T-helper 2 cell treated with Interferon-gamma antibody and Interleukin-4, amounts not matched to agents 100 ng/mL and 5 ng/mL, for 36 hours (primary cell): ENCODE measurements around the gene BIRC2. TPM values are rescaled to one million over a fixed set of nuclear protein-coding genes. Genes with fewer than 3 reads are reported as not detected.
"Not testable (repeated sequence)": the region's sequence is repeated elsewhere in the genome, so short reads cannot be mapped to it uniquely, and the experiment has no call there.

Experiments
- intact Hi-C: fragments of 100-400 bp; cut with micrococcal nuclease; formaldehyde crosslinking; loops from one replicate; pipeline ENCODE4 v1.15.1; 2023
- total RNA-seq: library from RNA; stranded (reverse); gene quantifications from 2 replicates; pipeline ENCODE4 v1.2.3, GENCODE V29; 2022

The BIRC2 gene
- total RNA-seq, 1 donor from 2014 or later: 28.2 TPM

- intact Hi-C loops: loop anchor here (1.0 kb wide), 1 partner anchor 9 kb away; no protein-coding TSS in a partner anchor
Observed at GRCh38 chr11:102368472-102368871, 21.5 kb downstream of the BIRC2 start.

DNA sequence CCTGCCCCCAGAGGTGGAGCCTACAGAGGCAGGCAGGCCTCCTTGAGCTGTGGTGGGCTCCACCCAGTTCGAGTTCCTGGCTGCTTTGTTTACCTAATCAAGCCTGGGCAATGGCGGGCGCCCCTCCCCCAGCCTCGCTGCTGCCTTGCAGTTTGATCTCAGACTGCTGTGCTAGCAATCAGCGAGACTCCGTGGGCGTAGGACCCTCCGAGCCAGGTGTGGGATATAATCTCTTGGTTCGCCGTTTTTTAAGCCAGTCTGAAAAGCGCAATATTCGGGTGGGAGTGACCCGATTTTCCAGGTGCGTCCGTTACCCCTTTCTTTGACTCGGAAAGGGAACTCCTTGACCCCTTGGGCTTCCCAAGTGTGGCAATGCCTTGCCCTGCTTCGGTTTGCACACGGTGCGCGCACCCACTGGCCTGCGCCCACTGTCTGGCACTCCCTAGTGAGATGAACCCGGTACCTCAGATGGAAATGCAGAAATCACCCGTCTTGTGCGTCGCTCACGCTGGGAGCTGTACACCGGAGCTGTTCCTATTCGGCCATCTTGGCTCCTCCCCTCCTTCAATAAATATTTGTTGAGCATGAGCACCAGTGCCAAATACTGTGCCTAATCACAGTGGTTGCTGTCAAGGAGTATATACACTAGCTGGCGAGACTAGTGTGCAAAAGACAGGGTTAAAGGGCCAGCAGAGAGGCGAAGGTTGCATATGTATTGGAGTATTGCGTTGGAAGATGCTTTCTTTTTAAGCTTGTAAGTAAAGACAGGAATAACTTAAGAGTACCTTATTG, 27.8 kb downstream of the BIRC2 start:
- intact Hi-C loops: not testable (repeated sequence)

DNA sequence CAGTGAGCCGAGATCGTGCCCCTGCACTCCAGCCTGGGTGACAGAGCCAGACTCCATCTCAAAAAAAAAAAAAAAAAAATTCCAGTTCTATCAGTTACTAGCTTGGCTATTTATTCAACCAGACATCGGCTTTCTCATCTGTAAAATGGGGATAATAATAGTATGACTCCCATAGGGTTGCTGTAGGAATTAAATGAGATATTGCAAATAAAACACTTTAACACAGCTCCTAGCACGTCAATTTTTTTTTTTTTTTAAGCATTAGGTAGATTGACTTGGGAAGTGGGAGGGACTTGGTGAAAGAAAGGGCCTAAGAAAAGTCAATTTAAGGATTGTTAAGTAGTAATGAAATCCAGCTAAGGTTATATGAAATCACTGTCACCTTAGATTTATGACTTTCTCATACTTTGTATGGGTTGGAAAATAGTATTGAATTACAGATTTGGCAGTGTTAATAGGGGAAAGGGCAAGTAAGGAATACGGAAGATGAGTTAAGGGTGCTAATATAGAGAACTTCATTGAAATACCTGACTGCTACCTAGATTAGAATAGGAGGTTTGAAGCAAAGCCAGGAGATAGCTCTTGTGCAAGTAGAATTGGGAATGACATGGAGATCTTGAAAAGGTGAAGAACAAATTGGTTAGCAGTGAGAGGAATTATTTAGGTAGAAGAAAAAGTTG, 28.8 kb downstream of the BIRC2 start:
- intact Hi-C loops: no loop called here

- intact Hi-C loops: no loop called here
Observed at GRCh38 chr11:102377891-102378290, 30.9 kb downstream of the BIRC2 start.

- intact Hi-C loops: no loop called here
Observed at GRCh38 chr11:102378818-102379217, 31.8 kb downstream of the BIRC2 start.

DNA sequence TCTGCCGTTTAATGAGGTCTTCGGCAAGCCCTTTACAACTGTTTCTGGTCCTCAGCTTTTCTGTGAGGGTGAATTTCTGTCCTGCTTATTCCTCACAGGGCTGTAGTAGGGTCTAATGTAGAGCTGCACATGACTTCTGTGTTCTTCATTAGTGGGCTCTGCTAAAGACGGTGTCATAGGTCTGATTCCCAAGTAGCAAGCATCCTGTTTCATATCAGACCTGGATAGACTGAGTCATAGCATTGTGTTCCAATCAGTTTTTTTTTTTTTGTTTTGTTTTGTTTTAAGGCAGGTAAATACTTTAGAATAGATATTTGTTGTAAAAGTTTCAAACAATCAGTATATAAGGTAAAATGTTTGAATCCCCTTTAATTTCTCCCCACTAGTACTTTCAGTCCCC, 35.4 kb downstream of the BIRC2 start:
- intact Hi-C loops: no loop called here

DNA sequence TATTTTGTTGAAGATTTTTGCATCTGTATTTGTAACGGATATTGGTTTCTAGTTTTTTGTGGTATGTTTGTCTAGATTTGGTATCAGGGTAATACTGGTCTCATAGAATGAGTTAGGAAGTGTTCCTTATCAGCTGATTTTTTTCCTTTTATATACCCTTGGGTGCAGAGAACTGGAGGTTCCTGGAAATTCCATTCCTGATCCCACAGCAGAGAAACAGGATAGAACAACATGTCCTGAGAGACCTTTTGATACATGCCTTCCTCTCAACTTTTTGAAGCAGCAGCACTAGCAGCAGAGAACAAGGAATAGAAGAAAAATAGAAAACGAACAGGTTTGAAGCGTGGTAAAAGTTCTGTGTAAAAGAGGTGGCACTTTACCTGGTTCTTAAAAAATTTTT, 36.8 kb downstream of the BIRC2 start:
- intact Hi-C loops: no loop called here

- intact Hi-C loops: no loop called here
Observed at GRCh38 chr11:102384419-102385079, 37.5 kb downstream of the BIRC2 start.

DNA sequence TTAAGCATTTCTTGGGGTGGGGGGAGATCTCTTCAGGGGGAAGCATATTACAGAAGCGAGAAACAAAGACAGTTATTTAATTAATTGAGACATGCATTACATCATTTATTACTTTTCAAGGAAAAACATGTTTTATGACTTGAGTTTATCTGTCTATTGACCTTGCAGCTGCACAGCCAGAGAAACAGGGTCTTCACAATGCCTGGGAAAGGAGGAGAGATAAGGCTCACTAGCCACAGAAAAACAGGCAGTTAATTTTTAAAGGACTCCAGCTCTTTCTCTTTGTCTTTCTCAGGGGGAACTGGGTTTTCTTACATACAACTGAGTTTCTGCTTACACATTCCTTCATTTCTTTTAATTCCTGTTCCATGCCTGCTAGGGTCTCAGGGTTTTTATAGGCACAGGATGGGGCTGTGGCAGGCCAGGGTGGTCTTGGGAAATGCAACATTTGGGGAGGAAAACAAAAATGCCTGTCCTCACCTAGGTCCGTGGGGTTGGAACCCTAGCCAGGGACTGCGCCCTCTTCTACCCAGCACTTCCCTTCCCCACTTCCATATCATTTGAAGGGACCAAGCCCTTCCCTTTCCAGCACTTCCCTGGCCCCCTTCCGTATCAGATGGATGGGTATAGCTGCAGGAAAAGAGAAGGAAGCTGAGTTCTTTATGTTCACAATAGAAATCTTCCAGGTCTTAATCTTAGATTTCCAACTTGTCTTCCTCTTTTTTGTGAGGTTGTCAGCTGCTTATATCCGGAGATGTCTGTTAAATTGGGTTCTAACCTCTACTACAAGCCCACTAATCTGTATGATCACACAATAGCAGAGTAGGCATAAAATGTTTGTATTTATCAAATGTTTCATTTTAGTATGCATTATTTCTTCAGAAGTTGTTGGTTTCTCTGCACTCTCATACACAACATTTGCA, 38.3 kb downstream of the BIRC2 start:
- intact Hi-C loops: no loop called here

DNA sequence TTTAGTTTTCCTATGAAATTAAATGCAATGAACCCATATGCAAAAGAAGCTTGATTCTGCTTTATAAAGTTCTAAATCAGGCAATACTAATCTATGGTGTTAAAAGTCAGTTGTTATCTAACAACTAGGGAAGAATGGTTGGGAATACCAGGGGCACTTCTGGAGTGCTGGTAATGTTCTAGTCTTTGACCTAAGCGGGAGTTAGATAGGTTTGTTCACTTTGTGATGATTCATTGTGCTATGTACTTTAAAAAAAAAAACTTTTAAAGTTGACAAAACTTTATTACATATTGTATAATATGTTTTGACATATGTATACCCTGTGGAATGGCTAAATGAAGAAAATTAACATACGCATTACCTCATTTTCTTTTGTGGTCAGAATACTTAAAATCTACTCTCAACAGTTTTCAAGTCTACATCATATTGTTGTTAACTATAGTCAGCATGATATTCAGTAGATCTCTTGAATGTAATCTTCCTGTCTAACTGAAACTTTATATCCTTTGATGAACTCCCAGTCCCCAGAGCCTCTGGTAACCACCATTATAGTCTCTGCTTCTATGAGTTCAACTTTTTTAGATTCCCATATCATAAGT, 39.2 kb downstream of the BIRC2 start:
- intact Hi-C loops: no loop called here

- intact Hi-C loops: no loop called here
Observed at GRCh38 chr11:102387043-102387781, 40.2 kb downstream of the BIRC2 start.

GRCh38 chr11:102389253-102389652, 42.2 kb downstream of the BIRC2 start:
- intact Hi-C loops: no loop called here

DNA sequence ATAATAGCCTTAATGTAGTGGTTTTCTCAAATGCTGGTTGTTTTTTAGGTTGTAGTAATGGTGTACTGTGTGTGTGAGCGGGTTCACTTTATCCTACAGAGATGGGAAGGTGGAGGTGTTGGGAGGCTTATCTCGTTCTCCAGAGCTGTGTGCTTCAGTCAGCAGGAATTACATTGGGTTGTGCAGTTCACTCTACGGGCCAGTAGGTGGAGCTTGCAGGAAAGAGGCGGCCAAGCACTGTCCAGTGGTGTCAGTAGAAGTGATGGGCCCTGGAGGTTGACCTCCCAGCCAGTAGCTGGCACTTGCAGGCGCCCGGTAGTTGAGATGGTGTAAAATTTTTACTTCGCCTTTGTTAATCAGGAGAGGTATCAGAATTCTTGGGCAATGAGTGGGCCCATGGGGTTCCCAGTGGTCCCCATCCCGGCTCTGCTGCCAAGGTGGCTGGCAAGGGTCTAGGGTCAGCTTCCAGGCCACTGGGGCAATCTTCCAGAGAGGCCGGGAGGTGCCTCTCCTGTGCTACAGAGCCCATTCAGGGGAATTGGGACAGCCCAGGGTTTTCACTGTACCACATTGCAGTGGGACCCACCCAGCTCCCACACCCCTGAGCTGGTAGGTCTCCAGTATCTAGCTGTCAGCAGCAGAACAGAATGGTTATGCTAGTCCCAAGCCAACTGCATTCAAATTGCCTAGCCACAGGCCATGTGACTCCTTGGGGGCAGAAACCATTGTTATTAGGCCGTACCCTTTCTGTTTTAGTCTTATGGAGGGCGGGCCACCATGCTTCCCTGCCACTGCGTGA, 43.9 kb downstream of the BIRC2 start:
- intact Hi-C loops: loop anchor here (1.0 to 2.0 kb wide), 3 partner anchors 62 to 222 kb away; partner anchors contain the start of gene TMEM123

DNA sequence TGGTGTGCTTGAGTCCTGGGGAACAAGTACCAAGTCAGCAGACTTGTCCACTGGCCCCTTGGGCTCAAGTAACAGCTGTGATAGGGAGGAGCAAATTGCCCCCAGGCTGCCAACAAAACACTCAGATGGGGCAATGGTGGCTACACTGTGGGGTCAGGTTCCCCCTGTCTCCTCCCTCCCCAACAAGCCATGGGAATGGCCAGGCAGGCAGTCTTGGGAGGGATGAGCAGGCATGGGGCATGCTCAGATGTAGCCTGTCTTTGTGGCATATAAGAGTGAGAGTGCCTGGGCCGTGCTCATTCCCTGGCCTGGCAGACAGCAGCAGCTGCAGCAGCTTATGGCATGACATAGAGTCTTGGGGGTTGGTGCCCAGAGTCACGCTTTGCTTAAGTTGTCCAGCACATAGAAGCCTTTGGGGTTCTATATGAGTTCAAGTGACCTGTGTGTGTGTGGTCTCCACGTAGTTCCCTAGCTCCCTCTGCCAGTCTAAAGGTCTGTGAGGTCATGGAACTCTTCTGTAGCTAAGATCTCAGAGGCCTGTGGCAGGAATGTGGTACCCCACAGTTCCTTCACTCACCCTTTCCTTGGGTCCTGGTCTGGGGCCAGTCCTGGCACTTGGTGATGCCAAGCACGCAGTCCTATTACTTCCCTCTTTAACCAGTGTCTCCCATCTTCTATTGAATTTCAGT, 44.7 kb downstream of the BIRC2 start:
- intact Hi-C loops: loop anchor here (2.0 kb wide), 2 partner anchors 61 to 221 kb away; partner anchors contain the start of gene TMEM123

GRCh38 chr11:102393272-102393730, 46.3 kb downstream of the BIRC2 start:
- intact Hi-C loops: no loop called here

GRCh38 chr11:102395720-102396393, 48.8 kb downstream of the BIRC2 start:
- intact Hi-C loops: loop anchor here (2.0 kb wide), 1 partner anchor 21 kb away; no protein-coding TSS in a partner anchor

GRCh38 chr11:102396708-102397563, 49.9 kb downstream of the BIRC2 start:
- intact Hi-C loops: loop anchor here (2.0 kb wide), 1 partner anchor 20 kb away; no protein-coding TSS in a partner anchor
